AG09309 (cell line): Measurements from ENCODE around the gene MANBA.

Experiments
- DNase-seq: peaks from one replicate; pipeline ENCODE4 v3.0.0-alpha.2; 2010; ENCODE audit warnings: low read depth
- H3K4me3 ChIP-seq: 2 replicates; pipeline ENCODE4 v1.5.1; 2011; ENCODE audit warnings: mild to moderate bottlenecking, low read depth, low read length, moderate library complexity; ENCODE audit not compliant: control insufficient read depth
- CTCF ChIP-seq: IDR thresholded peaks from 2 replicates; pipeline ENCODE4 v1.5.1; 2011; ENCODE audit warnings: mild to moderate bottlenecking, low read depth, low read length, inconsistent platforms; ENCODE audit not compliant: insufficient read depth, control insufficient read depth; ENCODE audit errors: missing control alignments

Gene MANBA

GRCh38 chr4:102589743-102590142, 171.0 kb downstream of the MANBA start:
- DNase-seq, result no peak
- TF ChIP-seq CTCF, result no peak
- no peak overlapping the region for H3K4me3 ChIP-seq

- DNase-seq, result no peak
- TF ChIP-seq CTCF, result no peak
- H3K4me3 ChIP-seq, result no peak overlapping the region
Observed at GRCh38 chr4:102586644-102587021, 174.1 kb downstream of the MANBA start.

- no peak overlapping the region for H3K4me3 ChIP-seq
- TF ChIP-seq CTCF, result no peak
- DNase-seq, result no peak
Observed at GRCh38 chr4:102586002-102586643, 174.6 kb downstream of the MANBA start.

- no peak overlapping the region for H3K4me3 ChIP-seq
- no peak for DNase-seq
- no peak for TF ChIP-seq CTCF
Observed at GRCh38 chr4:102585329-102585728, 175.4 kb downstream of the MANBA start.

GRCh38 chr4:102584091-102584490, 176.7 kb downstream of the MANBA start:
- no peak for DNase-seq
- H3K4me3 ChIP-seq, result no peak overlapping the region
- TF ChIP-seq CTCF, result no peak
